H1 (cell line): Measurements from ENCODE around the gene SGCD. TPM values are rescaled to one million over a fixed set of nuclear protein-coding genes. Genes with fewer than 3 reads are reported as not detected.

Experiments used
- CTCF ChIA-PET: fragments of 300-600 bp; sonication (Branson Sonifier 250); formaldehyde crosslinking; loops from one replicate; lab custom pipeline; 2021; ENCODE audit not compliant: partially characterized antibody; lab: Charles Lee
- POLR2A ChIA-PET: fragments of 300-600 bp; sonication (Branson Sonifier 250); formaldehyde crosslinking; loops from one replicate; lab custom pipeline; 2021; ENCODE audit warnings: inconsistent platforms; ENCODE audit not compliant: partially characterized antibody; lab: Charles Lee
- DNase-seq, 2 experiments: peaks; one replicate each; pipeline versions ENCODE4 v3.0.0 to v3.0.0-alpha.2; 2010 to 2022; ENCODE audit warnings: low spot score in 2 of 2, low read depth in 1 of 2, mixed read lengths in 1 of 2
- FAIRE-seq: peaks from 2 replicates; lab custom pipeline; 2011; peaks lifted over from hg19 to GRCh38; lab: Jason Lieb, UNC
- H2AFZ ChIP-seq: 2 replicates; pipeline ENCODE4 v1.8.1; 2012; ENCODE audit warnings: low read length, inconsistent platforms
- H2AK5ac ChIP-seq: 2 replicates; pipeline ENCODE4 v1.6.1; 2013; ENCODE audit warnings: low read depth, low read length
- H2BK120ac ChIP-seq: replicated peaks from 2 replicates; pipeline ENCODE3; 2013; ENCODE audit warnings: low read depth, low read length, inconsistent platforms
- H2BK12ac ChIP-seq: 2 replicates; pipeline ENCODE4 v1.6.1; 2013; ENCODE audit warnings: low read depth, low read length
- H2BK15ac ChIP-seq: 2 replicates; pipeline ENCODE4 v1.6.1; 2013; ENCODE audit warnings: low read length
- H2BK20ac ChIP-seq: 2 replicates; pipeline ENCODE4 v1.6.1; 2013; ENCODE audit warnings: low read length
- H2BK5ac ChIP-seq: 2 replicates; pipeline ENCODE4 v1.6.1; 2013; ENCODE audit warnings: low read depth, low read length
- H3K14ac ChIP-seq: 2 replicates; pipeline ENCODE4 v1.6.1; 2013; ENCODE audit warnings: inconsistent platforms; ENCODE audit not compliant: insufficient read length
- H3K18ac ChIP-seq: 2 replicates; pipeline ENCODE4 v1.6.1; 2013; ENCODE audit warnings: low read length; ENCODE audit errors: extremely low read depth
- H3K23ac ChIP-seq: 2 replicates; pipeline ENCODE4 v1.6.1; 2013; ENCODE audit warnings: inconsistent platforms; ENCODE audit not compliant: insufficient read length
- H3K23me2 ChIP-seq: 2 replicates; pipeline ENCODE4 v1.6.1; 2013; ENCODE audit warnings: low read depth, low read length
- H3K27ac ChIP-seq: 2 replicates; pipeline ENCODE4 v1.6.1; 2011; ENCODE audit warnings: low read depth, low read length, inconsistent platforms
- H3K27me3 ChIP-seq, 4 experiments: replicated peaks in 1 of 4; 1 replicate in 1 of 4; 2 replicates in 3 of 4; pipeline versions ENCODE4 v1.6.1 to v1.8.1; 2011 to 2013; ENCODE audit warnings: low read length in 3 of 4, mild to moderate bottlenecking in 3 of 4, inconsistent platforms in 2 of 4, mixed read lengths in 2 of 4, moderate library complexity in 1 of 4; ENCODE audit not compliant: control insufficient read depth in 3 of 4, insufficient read depth in 3 of 4; ENCODE audit errors: extremely low read depth in 1 of 4
- H3K36me3 ChIP-seq, 4 experiments: 2 replicates each; pipeline versions ENCODE4 v1.6.1 to v1.8.1; 2011 to 2013; ENCODE audit warnings: mild to moderate bottlenecking in 4 of 4, low read length in 3 of 4, moderate library complexity in 2 of 4, control low read depth in 1 of 4, inconsistent platforms in 1 of 4; ENCODE audit not compliant: insufficient read depth in 4 of 4, control insufficient read depth in 2 of 4
- H3K4ac ChIP-seq: replicated peaks from 2 replicates; pipeline ENCODE3; 2013; ENCODE audit warnings: low read length, low read depth, mixed read lengths, inconsistent platforms; ENCODE audit not compliant: insufficient read length
- H3K4me1 ChIP-seq, 4 experiments: replicated peaks in 1 of 4; 1 replicate in 1 of 4; 2 replicates in 3 of 4; pipeline versions ENCODE4 v1.6.1 to v1.8.1; 2011 to 2013; ENCODE audit warnings: low read length in 3 of 4, inconsistent platforms in 2 of 4, mixed read lengths in 1 of 4; ENCODE audit not compliant: insufficient read depth in 4 of 4, control insufficient read depth in 3 of 4
- H3K4me2 ChIP-seq, 2 experiments: 2 replicates each; pipeline versions ENCODE4 v1.6.1 to v1.8.1; 2011 to 2013; ENCODE audit warnings: low read depth in 2 of 2, low read length in 2 of 2, control low read depth in 1 of 2, inconsistent platforms in 1 of 2, mild to moderate bottlenecking in 1 of 2; ENCODE audit not compliant: insufficient read depth in 1 of 2
- H3K4me3 ChIP-seq, 4 experiments: fragments of 200-600, 300-600 bp in 1 of 4; sonication (generic), shearing (Covaris generic), sonication (Bioruptor Twin) in 1 of 4; 2 replicates each; pipeline versions ENCODE4 v1.5.1 to v1.8.1; 2011 to 2016; ENCODE audit warnings: low read length in 4 of 4, low read depth in 3 of 4, control low read depth in 2 of 4, inconsistent platforms in 2 of 4, mild to moderate bottlenecking in 2 of 4, mixed read lengths in 1 of 4, moderate library complexity in 1 of 4; ENCODE audit not compliant: insufficient read depth in 2 of 4; ENCODE audit errors: extremely low read depth in 1 of 4
- H3K56ac ChIP-seq: replicated peaks from 2 replicates; pipeline ENCODE3; 2013; ENCODE audit warnings: low read depth, mild to moderate bottlenecking, mixed read lengths, low read length, inconsistent platforms; ENCODE audit not compliant: insufficient read length
- H3K79me1 ChIP-seq: 2 replicates; pipeline ENCODE4 v1.6.1; 2013; ENCODE audit warnings: low read depth, low read length, control low read depth
- H3K79me2 ChIP-seq, 2 experiments: 2 replicates each; pipeline versions ENCODE4 v1.6.1 to v1.8.1; 2012 to 2013; ENCODE audit warnings: low read length in 2 of 2, mild to moderate bottlenecking in 2 of 2, inconsistent platforms in 1 of 2; ENCODE audit not compliant: insufficient read depth in 2 of 2, control insufficient read depth in 1 of 2
- H3K9ac ChIP-seq, 4 experiments: replicated peaks in 1 of 4; 1 replicate in 1 of 4; 2 replicates in 3 of 4; pipeline versions ENCODE4 v1.6.1 to v1.8.1; 2011 to 2013; ENCODE audit warnings: low read depth in 3 of 4, low read length in 3 of 4, control low read depth in 2 of 4, mild to moderate bottlenecking in 2 of 4, moderate library complexity in 2 of 4, inconsistent platforms in 1 of 4; ENCODE audit errors: extremely low read depth in 1 of 4
- H3K9me3 ChIP-seq, 2 experiments: 2 replicates each; pipeline versions ENCODE4 v1.6.1 to v1.8.1; 2012 to 2013; ENCODE audit warnings: mild to moderate bottlenecking in 2 of 2, moderate library complexity in 2 of 2, control low read depth in 1 of 2, inconsistent platforms in 1 of 2, low read depth in 1 of 2, low read length in 1 of 2, mixed read lengths in 1 of 2; ENCODE audit not compliant: insufficient read depth in 2 of 2
- H4K20me1 ChIP-seq, 2 experiments: replicated peaks in 1 of 2; 2 replicates each; pipeline versions ENCODE3 to v1.8.1; 2011 to 2013; ENCODE audit warnings: inconsistent platforms in 2 of 2, low read length in 2 of 2, mild to moderate bottlenecking in 1 of 2; ENCODE audit not compliant: insufficient read depth in 2 of 2, control insufficient read depth in 1 of 2
- H4K5ac ChIP-seq: 2 replicates; pipeline ENCODE4 v1.6.1; 2013; ENCODE audit warnings: low read length, low read depth, mixed read lengths, inconsistent platforms; ENCODE audit not compliant: insufficient read length
- H4K8ac ChIP-seq: 2 replicates; pipeline ENCODE4 v1.8.0; 2013; ENCODE audit warnings: mild to moderate bottlenecking, moderate library complexity, low read length, inconsistent platforms; ENCODE audit not compliant: insufficient read depth; ENCODE audit errors: extremely low read depth
- H4K91ac ChIP-seq: replicated peaks from 2 replicates; pipeline ENCODE3; 2013; ENCODE audit warnings: low read length, mixed read lengths, inconsistent platforms; ENCODE audit not compliant: insufficient read length
- BCL11A ChIP-seq, 2 experiments: IDR thresholded peaks; one replicate each; pipeline ENCODE4 v1.6.1; 2011; ENCODE audit warnings: low read depth in 2 of 2, low read length in 2 of 2, mild to moderate bottlenecking in 2 of 2
- CEBPB ChIP-seq: IDR thresholded peaks from 2 replicates; pipeline ENCODE4 v1.6.1; 2012; ENCODE audit warnings: low read depth, low read length
- CREB1 ChIP-seq: IDR thresholded peaks from 2 replicates; pipeline ENCODE4 v1.6.1; 2012; ENCODE audit warnings: inconsistent platforms
- FOSL1 ChIP-seq: IDR thresholded peaks from 2 replicates; pipeline ENCODE4 v1.6.1; 2011; ENCODE audit warnings: mild to moderate bottlenecking, low read depth, low read length, moderate library complexity; ENCODE audit not compliant: insufficient read depth
- JUN ChIP-seq: IDR thresholded peaks from 2 replicates; pipeline ENCODE4 v1.6.1; 2011; ENCODE audit warnings: low read depth, mild to moderate bottlenecking, improper control_type of control experiment, low read length
- KDM4A ChIP-seq: IDR thresholded peaks from one replicate; pipeline ENCODE4 v1.7.1; 2012; ENCODE audit warnings: low read depth, mild to moderate bottlenecking, moderate library complexity, low read length, inconsistent platforms; ENCODE audit not compliant: severe bottlenecking
- PHF8 ChIP-seq: fragments of 200-600 bp; sonication (generic); conservative IDR thresholded peaks from 2 replicates; pipeline ENCODE4 v1.7.1; 2012; ENCODE audit warnings: low read depth, mild to moderate bottlenecking, inconsistent platforms, low read length, moderate library complexity
- POLR2A ChIP-seq, 2 experiments: IDR thresholded peaks; 1 replicate in 1 of 2; 2 replicates in 1 of 2; pipeline ENCODE4 v1.6.1; 2011; ENCODE audit warnings: low read depth in 2 of 2, low read length in 2 of 2, mild to moderate bottlenecking in 2 of 2; ENCODE audit errors: control extremely low read depth in 1 of 2
- POU5F1 ChIP-seq: IDR thresholded peaks from 2 replicates; pipeline ENCODE4 v1.6.1; 2011; ENCODE audit warnings: low read depth, mild to moderate bottlenecking, low read length, moderate library complexity
- RAD21 ChIP-seq, 2 experiments: IDR thresholded peaks in 1 of 2; conservative IDR thresholded peaks in 1 of 2; 2 replicates each; pipeline ENCODE4 v1.6.1; 2011; ENCODE audit warnings: low read depth in 2 of 2, low read length in 2 of 2, improper control_type of control experiment in 1 of 2, inconsistent platforms in 1 of 2, mild to moderate bottlenecking in 1 of 2, moderate library complexity in 1 of 2
- RBBP5 ChIP-seq: IDR thresholded peaks from 2 replicates; pipeline ENCODE4 v1.7.1; 2012; ENCODE audit warnings: low read depth, mild to moderate bottlenecking, inconsistent platforms, low read length, moderate library complexity, borderline replicate concordance
- SAP30 ChIP-seq: fragments of 300-600 bp; sonication (generic); IDR thresholded peaks from 2 replicates; pipeline ENCODE4 v1.7.1; 2012; ENCODE audit warnings: low read length, moderate library complexity, mild to moderate bottlenecking, inconsistent platforms; ENCODE audit not compliant: insufficient read depth, insufficient replicate concordance
- SIN3A ChIP-seq, 2 experiments: IDR thresholded peaks in 1 of 2; conservative IDR thresholded peaks in 1 of 2; 2 replicates each; pipeline ENCODE4 v1.6.1; 2011 to 2012; ENCODE audit warnings: low read length in 2 of 2, improper control_type of control experiment in 1 of 2, low read depth in 1 of 2, mild to moderate bottlenecking in 1 of 2
- SP2 ChIP-seq: IDR thresholded peaks from 2 replicates; pipeline ENCODE4 v1.6.1; 2012; ENCODE audit warnings: mild to moderate bottlenecking, low read length, inconsistent platforms
- TAF1 ChIP-seq: IDR thresholded peaks from 2 replicates; pipeline ENCODE4 v1.6.1; 2011; ENCODE audit warnings: mild to moderate bottlenecking, low read depth, low read length
- WGBS, 2 experiments: shearing (Covaris generic) in 1 of 2; methylation state at CpG; one replicate each; pipeline versions ENCODE4 v1.1.6 to v1.1.7; 2013 to 2015; ENCODE audit warnings: low lambda C conversion rate in 2 of 2, mixed read lengths in 2 of 2, inconsistent platforms in 1 of 2, low coverage in 1 of 2, missing lambda C conversion rate in 1 of 2; ENCODE audit not compliant: insufficient replicate concordance in 2 of 2, insufficient coverage in 1 of 2, insufficient read length in 1 of 2; ENCODE audit errors: extremely low coverage in 1 of 2, missing lambda C conversion rate in 1 of 2; 5-methylcytosine and 5-hydroxymethylcytosine counted together
- polyA plus RNA-seq, 7 experiments: library from polyadenylated mRNA; depleted of rRNA in 3 of 7; stranded (reverse) in 5 of 7; unstranded in 2 of 7; fragments of >200 nt in 5 of 7; fragments of 200-250 nt in 2 of 7; gene quantifications; 1 replicate in 5 of 7; 2 replicates in 1 of 7; 4 replicates in 1 of 7; pipeline versions ENCODE4 v1.2.1 to v1.2.3, GENCODE V29; 2011 to 2013; ENCODE audit warnings: missing spikeins in 2 of 7, mixed read lengths in 2 of 7
- total RNA-seq: library from RNA; stranded (reverse); fragmentation: NEBNext Ultra II Directional; extraction: Animal tissue kit (Norgen Biotek cat#: 25700); gene quantifications from 2 replicates; pipeline ENCODE4 v1.2.1, GENCODE V29; 2021

The SGCD gene
- total and polyA plus RNA-seq, 2 of the 8 experiments (the other 6 are each of a cell fraction or from before 2014, with no cell fraction given), result 0.04 to 0.08 TPM

DNA sequence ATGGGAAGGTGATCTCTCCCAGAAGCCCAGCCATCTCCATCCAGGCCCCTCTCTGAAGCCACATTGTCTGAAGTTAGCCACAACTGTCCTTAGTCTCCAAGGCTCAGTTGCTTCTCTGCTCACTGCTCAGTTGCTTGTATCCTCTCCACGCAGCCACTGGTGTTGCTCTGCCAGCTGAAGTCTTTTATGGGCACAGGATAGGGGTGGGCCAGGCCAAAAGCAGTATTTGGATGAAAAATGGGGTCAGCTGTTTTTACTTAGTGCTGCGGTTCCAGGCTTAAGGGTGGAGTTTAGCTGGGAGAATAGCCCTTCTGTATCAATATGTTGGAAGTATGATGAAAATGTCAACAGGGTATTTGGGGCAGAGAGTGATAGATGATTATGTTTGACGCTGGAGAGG lies 354.3 kb downstream of the SGCD start:
- Histone ChIP-seq H4K91ac (no peak overlapping the region), H3K79me2 (no peaks in the 10 kb centered on the region), H4K5ac (no peak overlapping the region), H2AFZ (0 out of 2 replicates have a peak overlapping the region, but pooled peaks have one; percentile 50), H2BK12ac (0 out of 2 replicates have a peak overlapping the region, but pooled peaks have one; percentile 13), H3K14ac (no peak overlapping the region), H3K9me3 (no peaks in the 10 kb centered on the region), H3K9ac (no peak overlapping the region), H3K4me3 (no peak overlapping the region), H4K20me1 (no peaks in the 10 kb centered on the region), H3K23ac (no peak overlapping the region), H3K36me3 (no peaks in the 10 kb centered on the region), H2BK15ac (no peak overlapping the region), H2BK120ac (no peak overlapping the region), H3K79me1 (no peaks in the 10 kb centered on the region), H3K4me1 (peaks cover 0 to 13% (median 3%) of the 10 kb centered on the region in 4 experiments; a peak in 4 of 7 replicates), H3K4ac (no peak overlapping the region), H3K56ac (no peak overlapping the region), H2AK5ac (no peak overlapping the region), H3K27me3 (no peaks in the 10 kb centered on the region), H4K8ac (no peak overlapping the region), H3K27ac (no peak overlapping the region), H2BK5ac (no peak overlapping the region), H2BK20ac (no peak overlapping the region), H3K23me2 (no peaks in the 10 kb centered on the region), H3K18ac (no peak overlapping the region), H3K4me2 (no peak overlapping the region)
- FAIRE-seq (no peak), DNase-seq (no peak)
- CTCF ChIA-PET, result no interaction called here
- WGBS, 2 experiments, result 85% methylated on average over 3 of the region's 3 CpGs; no CpG with 5 or more reads in 1 of the 2 experiments
- POLR2A ChIA-PET, result no interaction called here
- TF ChIP-seq FOSL1, result no peak
- TF ChIP-seq SIN3A (conservative IDR thresholded peaks at IDR 0.05 in 1 of 2, IDR thresholded peaks at IDR 0.05 in 1 of 2; ENCODE audit: low read depth in 1 of 2, low read length in 2 of 2), result no peak
- no peak for TF ChIP-seq SP2
- no peak for TF ChIP-seq POU5F1
- no peak for TF ChIP-seq BCL11A (IDR thresholded peaks at IDR 0.05; ENCODE audit: low read depth in 2 of 2, low read length in 2 of 2)
- no peak for TF ChIP-seq PHF8
- no peak for TF ChIP-seq POLR2A (IDR thresholded peaks at IDR 0.05; ENCODE audit: control extremely low read depth in 1 of 2, low read depth in 2 of 2, low read length in 2 of 2)
- no peak for TF ChIP-seq SAP30
- TF ChIP-seq RAD21 (IDR thresholded peaks at IDR 0.05 in 1 of 2, conservative IDR thresholded peaks at IDR 0.05 in 1 of 2; ENCODE audit: low read depth in 2 of 2, low read length in 2 of 2), result no peak
- no peak for TF ChIP-seq KDM4A
- no peak for TF ChIP-seq CREB1
- no peak for TF ChIP-seq JUN
- no peak for TF ChIP-seq CEBPB
- no peak for TF ChIP-seq RBBP5
- no peak for TF ChIP-seq TAF1
